ENCODE data around the gene RIPOR3. TPM values are rescaled to one million over a fixed set of nuclear protein-coding genes. Genes with fewer than 3 reads are reported as not detected.

The RIPOR3 gene
- total and polyA plus RNA-seq, 9 of the 15 experiments (the other 6 are each of a cell fraction or from before 2014, with no cell fraction given), result 3.3 to 62.7 (median 21.4) TPM

DNA sequence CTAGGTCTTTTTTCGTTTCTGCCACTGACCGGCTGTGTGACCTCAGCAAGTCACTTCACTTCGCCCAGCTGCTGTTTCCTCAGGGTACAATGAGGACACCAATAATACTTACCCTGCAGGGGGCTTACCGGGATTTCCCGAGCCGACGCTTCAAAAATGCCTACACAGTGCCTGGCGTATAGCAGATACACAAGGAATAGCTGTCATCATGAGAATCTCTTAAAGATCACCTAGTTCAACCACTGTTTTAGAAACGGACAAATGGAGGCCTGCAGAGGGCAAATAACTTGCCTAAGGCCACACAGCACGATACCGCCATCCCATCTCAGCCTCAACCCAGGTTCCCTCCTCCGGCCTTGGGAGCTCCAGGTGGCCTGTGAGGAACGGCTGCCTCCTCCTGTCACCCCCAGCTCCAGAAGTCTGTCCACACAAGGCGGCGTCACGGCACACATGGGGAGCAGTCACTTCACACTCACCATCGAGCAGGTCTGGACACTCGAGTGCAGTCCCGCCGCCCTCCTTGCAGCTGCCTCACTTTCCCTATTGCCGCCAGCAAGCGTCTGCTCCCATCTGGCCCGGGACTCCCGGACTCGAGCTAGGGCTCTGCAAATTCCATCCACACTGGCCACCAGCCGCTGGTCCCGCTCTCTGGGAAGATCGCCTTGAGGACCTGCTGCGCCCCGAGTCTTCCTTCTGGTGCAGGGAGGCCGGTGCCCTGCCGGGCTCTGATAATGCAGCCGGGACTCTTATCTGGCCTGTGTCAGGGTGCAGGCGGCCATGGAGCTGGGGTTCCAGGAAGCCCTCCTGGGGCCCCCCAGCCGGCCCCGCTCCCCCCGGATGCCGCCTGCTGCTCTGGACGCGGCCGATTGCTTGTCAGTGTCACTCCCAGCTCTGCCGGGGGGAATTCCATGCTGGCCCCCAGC is at the start of gene RIPOR3 (continued):
- peak in 1 of 2 experiments; percentile 64; a peak in 3 of 4 replicates for TF ChIP-seq RCOR1 (IDR thresholded peaks at IDR 0.05; ENCODE audit: borderline replicate concordance in 1 of 2, low read depth in 2 of 2, low read length in 2 of 2)
- 0 out of 2 replicates have a peak, but pooled peaks have one; percentile 10 for TF ChIP-seq CEBPG (CRISPR knock-in tag; IDR thresholded peaks at IDR 0.05)
- no peak for TF ChIP-seq CEBPG (tag; conservative IDR thresholded peaks at IDR 0.05 in 1 of 2, IDR thresholded peaks at IDR 0.05 in 1 of 2)
- peak; percentile 36 for TF ChIP-seq PHF20 (IDR thresholded peaks at IDR 0.05; ENCODE audit: partially characterized antibody)
- TF ChIP-seq, protein P1, sequence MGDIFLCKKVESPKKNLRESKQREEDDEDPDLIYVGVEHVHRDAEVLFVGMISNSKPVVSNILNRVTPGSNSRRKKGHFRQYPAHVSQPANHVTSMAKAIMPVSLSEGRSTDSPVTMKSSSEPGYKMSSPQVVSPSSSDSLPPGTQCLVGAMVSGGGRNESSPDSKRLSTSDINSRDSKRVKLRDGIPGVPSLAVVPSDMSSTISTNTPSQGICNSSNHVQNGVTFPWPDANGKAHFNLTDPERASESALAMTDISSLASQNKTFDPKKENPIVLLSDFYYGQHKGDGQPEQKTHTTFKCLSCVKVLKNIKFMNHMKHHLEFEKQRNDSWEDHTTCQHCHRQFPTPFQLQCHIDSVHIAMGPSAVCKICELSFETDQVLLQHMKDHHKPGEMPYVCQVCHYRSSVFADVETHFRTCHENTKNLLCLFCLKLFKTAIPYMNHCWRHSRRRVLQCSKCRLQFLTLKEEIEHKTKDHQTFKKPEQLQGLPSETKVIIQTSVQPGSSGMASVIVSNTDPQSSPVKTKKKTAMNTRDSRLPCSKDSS (IDR thresholded peaks at IDR 0.05; ENCODE audit: low read depth, partially characterized antibody), result no peak
- TF ChIP-seq, protein P2, sequence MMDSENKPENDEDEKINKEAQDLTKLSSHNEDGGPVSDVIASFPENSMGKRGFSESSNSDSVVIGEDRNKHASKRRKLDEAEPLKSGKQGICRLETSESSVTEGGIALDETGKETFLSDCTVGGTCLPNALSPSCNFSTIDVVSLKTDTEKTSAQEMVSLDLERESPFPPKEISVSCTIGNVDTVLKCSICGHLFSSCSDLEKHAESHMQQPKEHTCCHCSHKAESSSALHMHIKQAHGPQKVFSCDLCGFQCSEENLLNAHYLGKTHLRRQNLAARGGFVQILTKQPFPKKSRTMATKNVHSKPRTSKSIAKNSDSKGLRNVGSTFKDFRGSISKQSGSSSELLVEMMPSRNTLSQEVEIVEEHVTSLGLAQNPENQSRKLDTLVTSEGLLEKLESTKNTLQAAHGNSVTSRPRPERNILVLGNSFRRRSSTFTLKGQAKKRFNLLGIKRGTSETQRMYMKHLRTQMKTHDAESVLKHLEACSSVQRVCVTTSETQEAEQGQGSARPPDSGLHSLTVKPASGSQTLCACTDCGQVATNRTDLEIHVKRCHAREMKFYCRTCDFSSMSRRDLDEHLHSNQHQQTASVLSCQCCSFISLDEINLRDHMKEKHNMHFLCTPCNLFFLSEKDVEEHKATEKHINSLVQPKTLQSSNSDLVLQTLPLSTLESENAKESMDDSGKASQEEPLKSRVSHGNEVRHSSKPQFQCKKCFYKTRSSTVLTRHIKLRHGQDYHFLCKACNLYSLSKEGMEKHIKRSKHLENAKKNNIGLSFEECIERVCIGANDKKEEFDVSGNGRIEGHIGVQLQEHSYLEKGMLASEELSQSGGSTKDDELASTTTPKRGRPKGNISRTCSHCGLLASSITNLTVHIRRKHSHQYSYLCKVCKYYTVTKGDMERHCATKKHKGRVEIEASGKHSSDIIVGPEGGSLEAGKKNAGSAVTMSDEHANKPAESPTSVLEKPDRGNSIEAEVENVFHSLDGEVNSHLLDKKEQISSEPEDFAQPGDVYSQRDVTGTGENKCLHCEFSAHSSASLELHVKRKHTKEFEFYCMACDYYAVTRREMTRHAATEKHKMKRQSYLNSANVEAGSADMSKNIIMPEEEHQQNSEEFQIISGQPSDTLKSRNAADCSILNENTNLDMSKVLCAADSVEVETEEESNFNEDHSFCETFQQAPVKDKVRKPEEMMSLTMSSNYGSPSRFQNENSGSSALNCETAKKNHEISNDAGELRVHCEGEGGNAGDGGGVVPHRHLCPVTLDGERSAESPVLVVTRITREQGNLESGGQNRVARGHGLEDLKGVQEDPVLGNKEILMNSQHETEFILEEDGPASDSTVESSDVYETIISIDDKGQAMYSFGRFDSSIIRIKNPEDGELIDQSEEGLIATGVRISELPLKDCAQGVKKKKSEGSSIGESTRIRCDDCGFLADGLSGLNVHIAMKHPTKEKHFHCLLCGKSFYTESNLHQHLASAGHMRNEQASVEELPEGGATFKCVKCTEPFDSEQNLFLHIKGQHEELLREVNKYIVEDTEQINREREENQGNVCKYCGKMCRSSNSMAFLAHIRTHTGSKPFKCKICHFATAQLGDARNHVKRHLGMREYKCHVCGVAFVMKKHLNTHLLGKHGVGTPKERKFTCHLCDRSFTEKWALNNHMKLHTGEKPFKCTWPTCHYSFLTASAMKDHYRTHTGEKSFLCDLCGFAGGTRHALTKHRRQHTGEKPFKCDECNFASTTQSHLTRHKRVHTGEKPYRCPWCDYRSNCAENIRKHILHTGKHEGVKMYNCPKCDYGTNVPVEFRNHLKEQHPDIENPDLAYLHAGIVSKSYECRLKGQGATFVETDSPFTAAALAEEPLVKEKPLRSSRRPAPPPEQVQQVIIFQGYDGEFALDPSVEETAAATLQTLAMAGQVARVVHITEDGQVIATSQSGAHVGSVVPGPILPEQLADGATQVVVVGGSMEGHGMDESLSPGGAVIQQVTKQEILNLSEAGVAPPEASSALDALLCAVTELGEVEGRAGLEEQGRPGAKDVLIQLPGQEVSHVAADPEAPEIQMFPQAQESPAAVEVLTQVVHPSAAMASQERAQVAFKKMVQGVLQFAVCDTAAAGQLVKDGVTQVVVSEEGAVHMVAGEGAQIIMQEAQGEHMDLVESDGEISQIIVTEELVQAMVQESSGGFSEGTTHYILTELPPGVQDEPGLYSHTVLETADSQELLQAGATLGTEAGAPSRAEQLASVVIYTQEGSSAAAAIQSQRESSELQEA (IDR thresholded peaks at IDR 0.05; ENCODE audit: low read depth), result no peak
- TF ChIP-seq, protein P3, sequence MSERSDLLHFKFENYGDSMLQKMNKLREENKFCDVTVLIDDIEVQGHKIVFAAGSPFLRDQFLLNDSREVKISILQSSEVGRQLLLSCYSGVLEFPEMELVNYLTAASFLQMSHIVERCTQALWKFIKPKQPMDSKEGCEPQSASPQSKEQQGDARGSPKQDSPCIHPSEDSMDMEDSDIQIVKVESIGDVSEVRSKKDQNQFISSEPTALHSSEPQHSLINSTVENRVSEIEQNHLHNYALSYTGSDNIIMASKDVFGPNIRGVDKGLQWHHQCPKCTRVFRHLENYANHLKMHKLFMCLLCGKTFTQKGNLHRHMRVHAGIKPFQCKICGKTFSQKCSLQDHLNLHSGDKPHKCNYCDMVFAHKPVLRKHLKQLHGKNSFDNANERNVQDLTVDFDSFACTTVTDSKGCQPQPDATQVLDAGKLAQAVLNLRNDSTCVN (CRISPR knock-in tag; IDR thresholded peaks at IDR 0.05), result no peak
- TF ChIP-seq, protein P4, sequence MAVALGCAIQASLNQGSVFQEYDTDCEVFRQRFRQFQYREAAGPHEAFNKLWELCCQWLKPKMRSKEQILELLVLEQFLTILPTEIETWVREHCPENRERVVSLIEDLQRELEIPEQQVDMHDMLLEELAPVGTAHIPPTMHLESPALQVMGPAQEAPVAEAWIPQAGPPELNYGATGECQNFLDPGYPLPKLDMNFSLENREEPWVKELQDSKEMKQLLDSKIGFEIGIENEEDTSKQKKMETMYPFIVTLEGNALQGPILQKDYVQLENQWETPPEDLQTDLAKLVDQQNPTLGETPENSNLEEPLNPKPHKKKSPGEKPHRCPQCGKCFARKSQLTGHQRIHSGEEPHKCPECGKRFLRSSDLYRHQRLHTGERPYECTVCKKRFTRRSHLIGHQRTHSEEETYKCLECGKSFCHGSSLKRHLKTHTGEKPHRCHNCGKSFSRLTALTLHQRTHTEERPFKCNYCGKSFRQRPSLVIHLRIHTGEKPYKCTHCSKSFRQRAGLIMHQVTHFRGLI (CRISPR knock-in tag; IDR thresholded peaks at IDR 0.05), result peak; percentile 28; the same call in 1 of the 2 replicates
- TF ChIP-seq ZNF717 (CRISPR knock-in tag; IDR thresholded peaks at IDR 0.05), result no peak
- no peak for TF ChIP-seq SLC30A9 (CRISPR knock-in tag; IDR thresholded peaks at IDR 0.05)
- TF ChIP-seq CHD2 (IDR thresholded peaks at IDR 0.05; ENCODE audit: low read depth, low read length), result no peak
- TF ChIP-seq LARP7 (IDR thresholded peaks at IDR 0.05), result peak; percentile 61; the same call in 1 of the 2 replicates
- no peak for TF ChIP-seq IRF2 (CRISPR knock-in tag; IDR thresholded peaks at IDR 0.05)
- TF ChIP-seq KHSRP (IDR thresholded peaks at IDR 0.05), result peak; percentile 65; the same call in 1 of the 2 replicates
- TF ChIP-seq ZBTB17 (CRISPR knock-in tag; IDR thresholded peaks at IDR 0.05), result no peak

All from K562 (cell line).